Neural crest cell (in vitro differentiated cells): ENCODE results near the gene FGD6. TPM values are rescaled to one million over a fixed set of nuclear protein-coding genes. Genes with fewer than 3 reads are reported as not detected.

ENCODE experiments used
- DNase-seq: peaks from one replicate; pipeline ENCODE4 v3.0.0; 2021; ENCODE audit warnings: low read depth, mixed read lengths, low spot score
- H3K27ac Mint-ChIP-seq: one replicate; pipeline ENCODE4 v1.8.0; 2021; ENCODE audit warnings: mild to moderate bottlenecking, mixed read lengths; ENCODE audit not compliant: unreplicated experiment
- H3K27me3 Mint-ChIP-seq: 2 replicates; pipeline ENCODE4 v1.8.0; 2021; ENCODE audit warnings: low read depth, mild to moderate bottlenecking, mixed read lengths
- H3K36me3 Mint-ChIP-seq: 2 replicates; pipeline ENCODE4 v1.8.0; 2021; ENCODE audit warnings: low read depth, mild to moderate bottlenecking, mixed read lengths
- H3K4me1 Mint-ChIP-seq: 2 replicates; pipeline ENCODE4 v1.8.0; 2021; ENCODE audit warnings: mixed read lengths
- H3K4me3 Mint-ChIP-seq: one replicate; pipeline ENCODE4 v1.8.0; 2021; ENCODE audit warnings: mild to moderate bottlenecking, mixed read lengths
- H3K9me3 Mint-ChIP-seq: 2 replicates; pipeline ENCODE4 v1.8.0; 2021; ENCODE audit warnings: mixed read lengths
- CTCF ChIP-seq: fragments of 200-600 bp; sonication (generic); conservative IDR thresholded peaks from 2 replicates; pipeline ENCODE4 v1.5.0; 2021; ENCODE audit warnings: antibody characterized with exemption, mild to moderate bottlenecking
- total RNA-seq: library from RNA; stranded (reverse); gene quantifications from 2 replicates; pipeline ENCODE4 v1.2.1, GENCODE V29; 2021

The FGD6 gene
- total RNA-seq, 1 donor from 2014 or later = 17.4 TPM

- peaks cover 8% of the 10 kb centered on the region for H3K4me1 Mint-ChIP-seq
Measured at GRCh38 chr12:95192271-95192670, 25.0 kb downstream of the FGD6 start.

GRCh38 chr12:95191060-95191696 lies 26.1 kb downstream of the FGD6 start:
- no peak for DNase-seq
- Mint-ChIP-seq H3K4me3 (no peak overlapping the region), H3K9me3 (no peaks in the 10 kb centered on the region), H3K27ac (no peak overlapping the region), H3K4me1 (peaks cover 8% of the 10 kb centered on the region), H3K36me3 (no peaks in the 10 kb centered on the region), H3K27me3 (no peaks in the 10 kb centered on the region)
- TF ChIP-seq CTCF = no peak

More at GRCh38 chr12:95192271-95192670, 25.0 kb downstream of the FGD6 start:
- no peaks in the 10 kb centered on the region for H3K27me3 Mint-ChIP-seq
- no peak for TF ChIP-seq CTCF
- no peak overlapping the region for H3K27ac Mint-ChIP-seq
- H3K4me3 Mint-ChIP-seq = no peak overlapping the region
- H3K9me3 Mint-ChIP-seq = no peaks in the 10 kb centered on the region
- no peak for DNase-seq
- H3K36me3 Mint-ChIP-seq = no peaks in the 10 kb centered on the region

GRCh38 chr12:95187865-95188415 lies 29.3 kb downstream of the FGD6 start:
- Mint-ChIP-seq H3K27ac (no peak overlapping the region), H3K4me3 (no peak overlapping the region), H3K4me1 (peaks cover 8% of the 10 kb centered on the region), H3K27me3 (no peaks in the 10 kb centered on the region), H3K9me3 (no peaks in the 10 kb centered on the region), H3K36me3 (peaks cover 4% of the 10 kb centered on the region)
- DNase-seq = no peak
- TF ChIP-seq CTCF = no peak

GRCh38 chr12:95185854-95186253 lies 31.4 kb downstream of the FGD6 start:
- Mint-ChIP-seq H3K9me3 (no peaks in the 10 kb centered on the region), H3K27ac (no peak overlapping the region), H3K27me3 (no peaks in the 10 kb centered on the region), H3K4me3 (no peak overlapping the region), H3K36me3 (peaks cover 4% of the 10 kb centered on the region), H3K4me1 (peaks cover 8% of the 10 kb centered on the region)
- no peak for DNase-seq
- no peak for TF ChIP-seq CTCF

- no peak overlapping the region for H3K27ac Mint-ChIP-seq
- H3K4me1 Mint-ChIP-seq = peaks cover 8% of the 10 kb centered on the region
- DNase-seq = no peak
- no peaks in the 10 kb centered on the region for H3K9me3 Mint-ChIP-seq
- H3K27me3 Mint-ChIP-seq = no peaks in the 10 kb centered on the region
- peaks cover 4% of the 10 kb centered on the region for H3K36me3 Mint-ChIP-seq
- TF ChIP-seq CTCF = no peak
- no peak overlapping the region for H3K4me3 Mint-ChIP-seq
Measured at GRCh38 chr12:95185072-95185471, 32.2 kb downstream of the FGD6 start.
